Panc1 (cell line): ENCODE data around the gene GRK7. TPM values are rescaled to one million over a fixed set of nuclear protein-coding genes. Genes with fewer than 3 reads are reported as not detected.

Experiments used
- ATAC-seq: fragments of 200-7000 bp; cut with Tn5 transposase; 2 replicates; pipeline ENCODE4 v1.9.1; 2020; ENCODE audit warnings: mild to moderate bottlenecking, moderate library complexity
- BruUV-seq: library from RNA; stranded (reverse); fragments of 400-500 nt; replicated peaks from 2 replicates; lab custom pipeline; 2021; lab: Mats Ljungman, UMichigan
- CTCF ChIA-PET: fragments of 300-600 bp; sonication (Branson Sonifier 250); formaldehyde crosslinking; loops from one replicate; lab custom pipeline; 2022; ENCODE audit warnings: antibody characterized with exemption; lab: Charles Lee
- POLR2A ChIA-PET: fragments of 300-600 bp; sonication (Branson Sonifier 250); formaldehyde crosslinking; loops from one replicate; lab custom pipeline; 2022; ENCODE audit warnings: antibody characterized with exemption; lab: Charles Lee
- DNase-seq: peaks from one replicate; pipeline ENCODE4 v3.0.0-alpha.2; 2010; ENCODE audit warnings: low read depth, low spot score
- H3K27ac ChIP-seq: 2 replicates; pipeline ENCODE4 v1.5.1; 2011; ENCODE audit warnings: mild to moderate bottlenecking, low read length, inconsistent platforms
- H3K27me3 ChIP-seq: fragments of 200-500 bp; sonication (Bioruptor generic); 2 replicates; pipeline ENCODE4 v1.6.0; 2014; ENCODE audit warnings: low read length, inconsistent platforms; ENCODE audit not compliant: control insufficient read depth, insufficient read depth
- H3K36me3 ChIP-seq: fragments of 200-500 bp; sonication (Bioruptor generic); 2 replicates; pipeline ENCODE4 v1.5.1; 2014; ENCODE audit warnings: inconsistent platforms, mild to moderate bottlenecking, low read length, moderate library complexity; ENCODE audit not compliant: control insufficient read depth, insufficient read depth
- H3K4me1 ChIP-seq: 2 replicates; pipeline ENCODE4 v1.5.1; 2011; ENCODE audit warnings: inconsistent platforms, mild to moderate bottlenecking, low read length, moderate library complexity; ENCODE audit not compliant: control insufficient read depth, insufficient read depth
- H3K4me3 ChIP-seq, 2 experiments: 2 replicates each; pipeline ENCODE4 v1.5.1; 2011 to 2012; ENCODE audit warnings: low read depth in 2 of 2, low read length in 2 of 2, mild to moderate bottlenecking in 2 of 2, inconsistent platforms in 1 of 2, moderate library complexity in 1 of 2
- H3K9me3 ChIP-seq: fragments of 200-500 bp; sonication (Bioruptor generic); 2 replicates; pipeline ENCODE4 v1.5.1; 2014; ENCODE audit warnings: low read depth, mild to moderate bottlenecking, inconsistent platforms, low read length, moderate library complexity; ENCODE audit not compliant: control insufficient read depth, insufficient read depth
- POLR2AphosphoS5 ChIP-seq: IDR thresholded peaks from 2 replicates; pipeline ENCODE4 v1.6.1; 2012; ENCODE audit warnings: mild to moderate bottlenecking, low read depth, low read length, moderate library complexity
- SIN3A ChIP-seq: IDR thresholded peaks from 2 replicates; pipeline ENCODE4 v1.6.1; 2012; ENCODE audit warnings: low read depth, mild to moderate bottlenecking, low read length, moderate library complexity, borderline replicate concordance; ENCODE audit not compliant: insufficient read depth
- TCF7L2 ChIP-seq: IDR thresholded peaks from 2 replicates; pipeline ENCODE4 v1.6.1; 2011; ENCODE audit warnings: mild to moderate bottlenecking, low read depth, low read length, inconsistent platforms
- in situ Hi-C: cut with HindIII; loops from 2 replicates; pipeline ENCODE4 v1.10.0; 2016; ENCODE audit warnings: low sequenced_read_pairs, low pct_unique_long_range_greater_than_20kb
- intact Hi-C: fragments of 100-400 bp; cut with micrococcal nuclease; formaldehyde crosslinking; loops from one replicate; pipeline ENCODE4 v1.10.0; 2022; ENCODE audit not compliant: unreplicated experiment
- total RNA-seq: library from RNA; stranded (reverse); gene quantifications from one replicate; pipeline ENCODE4 v1.2.1, GENCODE V29; 2021; ENCODE audit not compliant: unreplicated experiment
- TF ChIP-seq, protein P1 (sequence below), 2 experiments: IDR thresholded peaks; 2 replicates each; pipeline ENCODE4 v1.6.1; 2011 to 2012; ENCODE audit warnings: low read depth in 2 of 2, control low read depth in 1 of 2, low read length in 1 of 2, mild to moderate bottlenecking in 1 of 2, moderate library complexity in 1 of 2; ENCODE audit not compliant: insufficient read depth in 1 of 2
- TF ChIP-seq, protein P2 (sequence below): fragments of 450-650 bp; IDR thresholded peaks from 2 replicates; pipeline ENCODE4 v1.5.1; 2017; ENCODE audit warnings: mild to moderate bottlenecking

Gene GRK7
- total RNA-seq, 1 experiment from 2014 or later = 0.10 TPM

- ChIA-PET POLR2A (interaction anchor here (0.5 kb wide), 1 partner anchor 80 kb away, joined by 10 read pairs; no protein-coding TSS in a partner anchor), CTCF (no interaction called here)
- no peaks in the 10 kb centered on the region for H3K4me1 ChIP-seq
- H3K27me3 ChIP-seq = no peaks in the 10 kb centered on the region
- DNase-seq = no peak
- H3K36me3 ChIP-seq = no peaks in the 10 kb centered on the region
- no peak overlapping the region for H3K27ac ChIP-seq
- in situ Hi-C loops (no loop called here), intact Hi-C loops (no loop called here)
- ATAC-seq = no peak
- H3K9me3 ChIP-seq = no peaks in the 10 kb centered on the region
- TF ChIP-seq POLR2AphosphoS5 = no peak
- TF ChIP-seq, protein P1, sequence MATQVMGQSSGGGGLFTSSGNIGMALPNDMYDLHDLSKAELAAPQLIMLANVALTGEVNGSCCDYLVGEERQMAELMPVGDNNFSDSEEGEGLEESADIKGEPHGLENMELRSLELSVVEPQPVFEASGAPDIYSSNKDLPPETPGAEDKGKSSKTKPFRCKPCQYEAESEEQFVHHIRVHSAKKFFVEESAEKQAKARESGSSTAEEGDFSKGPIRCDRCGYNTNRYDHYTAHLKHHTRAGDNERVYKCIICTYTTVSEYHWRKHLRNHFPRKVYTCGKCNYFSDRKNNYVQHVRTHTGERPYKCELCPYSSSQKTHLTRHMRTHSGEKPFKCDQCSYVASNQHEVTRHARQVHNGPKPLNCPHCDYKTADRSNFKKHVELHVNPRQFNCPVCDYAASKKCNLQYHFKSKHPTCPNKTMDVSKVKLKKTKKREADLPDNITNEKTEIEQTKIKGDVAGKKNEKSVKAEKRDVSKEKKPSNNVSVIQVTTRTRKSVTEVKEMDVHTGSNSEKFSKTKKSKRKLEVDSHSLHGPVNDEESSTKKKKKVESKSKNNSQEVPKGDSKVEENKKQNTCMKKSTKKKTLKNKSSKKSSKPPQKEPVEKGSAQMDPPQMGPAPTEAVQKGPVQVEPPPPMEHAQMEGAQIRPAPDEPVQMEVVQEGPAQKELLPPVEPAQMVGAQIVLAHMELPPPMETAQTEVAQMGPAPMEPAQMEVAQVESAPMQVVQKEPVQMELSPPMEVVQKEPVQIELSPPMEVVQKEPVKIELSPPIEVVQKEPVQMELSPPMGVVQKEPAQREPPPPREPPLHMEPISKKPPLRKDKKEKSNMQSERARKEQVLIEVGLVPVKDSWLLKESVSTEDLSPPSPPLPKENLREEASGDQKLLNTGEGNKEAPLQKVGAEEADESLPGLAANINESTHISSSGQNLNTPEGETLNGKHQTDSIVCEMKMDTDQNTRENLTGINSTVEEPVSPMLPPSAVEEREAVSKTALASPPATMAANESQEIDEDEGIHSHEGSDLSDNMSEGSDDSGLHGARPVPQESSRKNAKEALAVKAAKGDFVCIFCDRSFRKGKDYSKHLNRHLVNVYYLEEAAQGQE (IDR thresholded peaks at IDR 0.05; ENCODE audit: insufficient read depth in 1 of 2, low read depth in 2 of 2, low read length in 1 of 2) = no peak
- TF ChIP-seq, protein P2, sequence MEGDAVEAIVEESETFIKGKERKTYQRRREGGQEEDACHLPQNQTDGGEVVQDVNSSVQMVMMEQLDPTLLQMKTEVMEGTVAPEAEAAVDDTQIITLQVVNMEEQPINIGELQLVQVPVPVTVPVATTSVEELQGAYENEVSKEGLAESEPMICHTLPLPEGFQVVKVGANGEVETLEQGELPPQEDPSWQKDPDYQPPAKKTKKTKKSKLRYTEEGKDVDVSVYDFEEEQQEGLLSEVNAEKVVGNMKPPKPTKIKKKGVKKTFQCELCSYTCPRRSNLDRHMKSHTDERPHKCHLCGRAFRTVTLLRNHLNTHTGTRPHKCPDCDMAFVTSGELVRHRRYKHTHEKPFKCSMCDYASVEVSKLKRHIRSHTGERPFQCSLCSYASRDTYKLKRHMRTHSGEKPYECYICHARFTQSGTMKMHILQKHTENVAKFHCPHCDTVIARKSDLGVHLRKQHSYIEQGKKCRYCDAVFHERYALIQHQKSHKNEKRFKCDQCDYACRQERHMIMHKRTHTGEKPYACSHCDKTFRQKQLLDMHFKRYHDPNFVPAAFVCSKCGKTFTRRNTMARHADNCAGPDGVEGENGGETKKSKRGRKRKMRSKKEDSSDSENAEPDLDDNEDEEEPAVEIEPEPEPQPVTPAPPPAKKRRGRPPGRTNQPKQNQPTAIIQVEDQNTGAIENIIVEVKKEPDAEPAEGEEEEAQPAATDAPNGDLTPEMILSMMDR = no peak
- TF ChIP-seq TCF7L2 = no peak
- TF ChIP-seq SIN3A = no peak
- no TSS peak for BruUV-seq
- H3K4me3 ChIP-seq = no peak overlapping the region
These were observed 41.8 kb downstream of the GRK7 start for GRCh38 chr3:141804778-141805639.

DNA sequence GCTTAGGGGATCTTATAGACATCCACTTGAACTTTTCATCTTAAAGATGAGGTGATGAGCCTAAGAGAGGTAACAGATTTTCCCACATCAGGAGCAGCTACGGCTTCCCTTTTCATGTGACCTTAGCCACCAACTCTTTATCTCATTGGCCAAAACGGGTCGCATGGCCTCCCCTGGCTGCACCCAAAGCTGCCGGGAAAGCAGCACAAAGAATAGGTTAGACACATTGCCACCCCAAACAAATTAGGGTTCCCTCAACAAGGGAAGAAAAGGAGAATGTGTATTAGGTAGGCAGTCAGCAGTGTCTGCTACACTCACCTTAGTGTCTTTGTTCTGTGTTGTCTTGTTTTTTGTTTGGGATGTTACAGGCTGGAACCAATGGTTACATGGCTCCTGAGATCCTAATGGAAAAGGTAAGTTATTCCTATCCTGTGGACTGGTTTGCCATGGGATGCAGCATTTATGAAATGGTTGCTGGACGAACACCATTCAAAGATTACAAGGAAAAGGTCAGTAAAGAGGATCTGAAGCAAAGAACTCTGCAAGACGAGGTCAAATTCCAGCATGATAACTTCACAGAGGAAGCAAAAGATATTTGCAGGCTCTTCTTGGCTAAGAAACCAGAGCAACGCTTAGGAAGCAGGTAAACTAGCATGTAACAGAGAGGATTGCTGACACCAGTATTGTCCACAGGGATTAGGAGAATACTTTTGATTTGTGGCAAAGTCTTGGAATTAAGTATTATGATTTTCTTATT is 44.2 kb downstream of the GRK7 start:
- CTCF ChIA-PET = no interaction called here
- no TSS peak for BruUV-seq
- in situ Hi-C loops = no loop called here

More for the DNA sequence above, 44.2 kb downstream of the GRK7 start:
- POLR2A ChIA-PET = no interaction called here
- TF ChIP-seq TCF7L2 (no peak), SIN3A (no peak)
- Histone ChIP-seq H3K4me1 (no peaks in the 10 kb centered on the region), H3K36me3 (no peaks in the 10 kb centered on the region), H3K27me3 (no peaks in the 10 kb centered on the region), H3K27ac (no peak overlapping the region), H3K9me3 (no peaks in the 10 kb centered on the region), H3K4me3 (no peak overlapping the region)
- DNase-seq = no peak
- no peak for ATAC-seq
- intact Hi-C loops = no loop called here
